Erythroblast (primary cell): ENCODE data around the gene ARMC7.

Experiments used
- GATA1 ChIP-seq: IDR thresholded peaks from 2 replicates; pipeline ENCODE4 v1.6.1; 2011; ENCODE audit warnings: low read depth, mild to moderate bottlenecking, control low read depth, low read length, moderate library complexity
- POLR2A ChIP-seq: IDR thresholded peaks from 2 replicates; pipeline ENCODE4 v1.6.1; 2011; ENCODE audit warnings: mild to moderate bottlenecking, low read length

DNA sequence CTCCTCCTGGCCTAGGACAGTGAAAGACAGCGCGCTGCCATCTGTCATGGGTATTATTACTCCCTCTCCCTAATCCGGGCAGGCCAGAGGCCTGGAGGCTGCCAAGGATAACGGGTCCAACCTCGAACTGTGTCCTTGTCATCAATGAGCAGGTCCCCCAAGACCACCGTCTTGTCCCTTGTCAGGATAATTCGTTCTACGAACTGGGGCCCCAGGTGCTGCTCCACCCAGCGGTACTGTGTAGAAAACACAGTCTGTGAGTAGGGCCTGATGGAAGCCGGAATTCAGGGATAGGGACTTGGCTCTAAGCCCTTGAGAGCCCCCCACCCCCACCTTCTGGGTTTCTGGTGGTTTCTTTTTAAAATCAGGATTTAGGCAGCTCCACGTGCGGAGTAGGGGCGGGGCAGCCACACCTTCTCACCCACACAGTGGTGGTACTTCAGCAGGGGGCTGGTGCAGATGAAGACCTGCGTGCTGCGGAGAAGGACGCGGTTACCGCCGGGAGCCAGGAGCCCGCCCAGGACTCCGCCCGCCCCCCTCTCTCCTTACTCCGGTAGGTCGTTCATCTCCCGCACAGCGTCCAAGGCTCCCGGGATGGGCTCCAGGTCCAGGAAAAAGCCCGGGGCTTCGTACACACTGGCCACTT is 21.0 kb downstream of the ARMC7 start:
- TF ChIP-seq POLR2A (no peak), GATA1 (no peak)
